ENCODE data around the gene ANK3. TPM values are rescaled to one million over a fixed set of nuclear protein-coding genes. Genes with fewer than 3 reads are reported as not detected.

Gene ANK3
- total and polyA plus RNA-seq, 2 experiments from 2014 or later = 0.14 to 0.54 TPM

DNA sequence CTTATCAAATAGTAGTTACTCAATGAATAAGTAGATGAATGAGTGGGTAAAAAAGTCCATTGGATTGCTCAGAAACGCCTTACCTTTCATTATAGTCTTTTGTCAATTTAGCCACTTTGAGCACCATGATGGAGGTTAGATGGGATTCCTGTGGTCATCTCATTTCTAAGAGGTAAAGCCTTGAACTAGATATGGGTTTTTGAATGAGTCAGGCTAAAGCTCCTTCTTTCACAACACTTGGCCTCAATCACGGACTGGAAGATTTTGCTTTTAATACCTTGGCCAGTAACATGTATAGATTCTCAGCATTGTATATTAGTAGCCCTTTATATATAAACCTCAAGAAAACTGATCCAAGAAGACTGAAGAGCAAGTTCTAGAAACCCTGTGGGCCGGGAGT, 383.6 kb downstream of the ANK3 start:
- Histone ChIP-seq H3K9me3 (ENCODE audit: low read depth) (no peaks in the 10 kb centered on the region), H2AFZ (no peak overlapping the region), H4K20me1 (ENCODE audit: insufficient read depth) (no peaks in the 10 kb centered on the region), H3K9ac (no peak overlapping the region), H3F3A (ENCODE audit: insufficient read depth) (no peaks in the 10 kb centered on the region), H3K4me2 (ENCODE audit: unreplicated experiment) (no peak overlapping the region), H3K36me3 (ENCODE audit: low read depth) (no peaks in the 10 kb centered on the region), H3K9me2 (ENCODE audit: insufficient read depth) (no peaks in the 10 kb centered on the region), H3K4me1 (ENCODE audit: insufficient read depth) (no peaks in the 10 kb centered on the region), H3K4me3 (no peak overlapping the region), H3K79me2 (ENCODE audit: insufficient read depth) (no peaks in the 10 kb centered on the region), H3K27me3 (replicated peaks; ENCODE audit: insufficient read depth) (no peaks in the 10 kb centered on the region), H3K27ac (no peak overlapping the region)
- WGBS, 2 experiments (ENCODE audit: low coverage in 1 of 2, low lambda C conversion rate in 2 of 2, missing lambda C conversion rate in 2 of 2) = 22 to 29% methylated on average over 3 of the region's 3 CpGs
- in situ Hi-C loops (cut with MboI) = no loop called here
- no peak for DNase-seq
- TF ChIP-seq EZH2phosphoT487 (IDR thresholded peaks at IDR 0.05; ENCODE audit: insufficient read depth, low read depth) (no peak), EZH2 (IDR thresholded peaks at IDR 0.05; ENCODE audit: insufficient read depth, poor library complexity, severe bottlenecking) (no peak)

GRCh38 chr10:60003651-60004523, 385.8 kb downstream of the ANK3 start:
- 14 to 21% methylated on average over 5 of the region's 5 CpGs for WGBS, 2 experiments (ENCODE audit: low coverage in 1 of 2, low lambda C conversion rate in 2 of 2, missing lambda C conversion rate in 2 of 2)
- Histone ChIP-seq H3K9me2 (ENCODE audit: insufficient read depth) (no peaks in the 10 kb centered on the region), H3K4me2 (ENCODE audit: unreplicated experiment) (no peak overlapping the region), H3K4me3 (no peak overlapping the region), H3K9me3 (ENCODE audit: low read depth) (no peaks in the 10 kb centered on the region), H2AFZ (no peak overlapping the region), H4K20me1 (ENCODE audit: insufficient read depth) (no peaks in the 10 kb centered on the region), H3K27ac (no peak overlapping the region), H3K79me2 (ENCODE audit: insufficient read depth) (no peaks in the 10 kb centered on the region), H3K36me3 (ENCODE audit: low read depth) (no peaks in the 10 kb centered on the region), H3F3A (ENCODE audit: insufficient read depth) (no peaks in the 10 kb centered on the region), H3K4me1 (ENCODE audit: insufficient read depth) (no peaks in the 10 kb centered on the region), H3K9ac (no peak overlapping the region), H3K27me3 (replicated peaks; ENCODE audit: insufficient read depth) (no peaks in the 10 kb centered on the region)
- in situ Hi-C loops (cut with MboI) = no loop called here
- TF ChIP-seq EZH2 (IDR thresholded peaks at IDR 0.05; ENCODE audit: insufficient read depth, poor library complexity, severe bottlenecking) = no peak
- TF ChIP-seq EZH2phosphoT487 (IDR thresholded peaks at IDR 0.05; ENCODE audit: insufficient read depth, low read depth) = no peak
- no peak for DNase-seq

GRCh38 chr10:60000747-60001146, 388.9 kb downstream of the ANK3 start:
- Histone ChIP-seq H2AFZ (no peak overlapping the region), H3K27ac (no peak overlapping the region), H3K9me2 (ENCODE audit: insufficient read depth) (no peaks in the 10 kb centered on the region), H3K79me2 (ENCODE audit: insufficient read depth) (no peaks in the 10 kb centered on the region), H4K20me1 (ENCODE audit: insufficient read depth) (no peaks in the 10 kb centered on the region), H3K9me3 (ENCODE audit: low read depth) (no peaks in the 10 kb centered on the region), H3K4me3 (no peak overlapping the region), H3K9ac (no peak overlapping the region), H3K4me1 (ENCODE audit: insufficient read depth) (no peaks in the 10 kb centered on the region), H3F3A (ENCODE audit: insufficient read depth) (no peaks in the 10 kb centered on the region), H3K36me3 (ENCODE audit: low read depth) (no peaks in the 10 kb centered on the region), H3K4me2 (ENCODE audit: unreplicated experiment) (no peak overlapping the region), H3K27me3 (replicated peaks; ENCODE audit: insufficient read depth) (no peaks in the 10 kb centered on the region)
- no peak for DNase-seq
- in situ Hi-C loops (cut with MboI) = no loop called here
- WGBS, 2 experiments (ENCODE audit: low coverage in 1 of 2, low lambda C conversion rate in 2 of 2, missing lambda C conversion rate in 2 of 2) = 62 to 71% methylated on average over 3 of the region's 3 CpGs
- no peak for TF ChIP-seq EZH2 (IDR thresholded peaks at IDR 0.05; ENCODE audit: insufficient read depth, poor library complexity, severe bottlenecking)
- no peak for TF ChIP-seq EZH2phosphoT487 (IDR thresholded peaks at IDR 0.05; ENCODE audit: insufficient read depth, low read depth)

DNA sequence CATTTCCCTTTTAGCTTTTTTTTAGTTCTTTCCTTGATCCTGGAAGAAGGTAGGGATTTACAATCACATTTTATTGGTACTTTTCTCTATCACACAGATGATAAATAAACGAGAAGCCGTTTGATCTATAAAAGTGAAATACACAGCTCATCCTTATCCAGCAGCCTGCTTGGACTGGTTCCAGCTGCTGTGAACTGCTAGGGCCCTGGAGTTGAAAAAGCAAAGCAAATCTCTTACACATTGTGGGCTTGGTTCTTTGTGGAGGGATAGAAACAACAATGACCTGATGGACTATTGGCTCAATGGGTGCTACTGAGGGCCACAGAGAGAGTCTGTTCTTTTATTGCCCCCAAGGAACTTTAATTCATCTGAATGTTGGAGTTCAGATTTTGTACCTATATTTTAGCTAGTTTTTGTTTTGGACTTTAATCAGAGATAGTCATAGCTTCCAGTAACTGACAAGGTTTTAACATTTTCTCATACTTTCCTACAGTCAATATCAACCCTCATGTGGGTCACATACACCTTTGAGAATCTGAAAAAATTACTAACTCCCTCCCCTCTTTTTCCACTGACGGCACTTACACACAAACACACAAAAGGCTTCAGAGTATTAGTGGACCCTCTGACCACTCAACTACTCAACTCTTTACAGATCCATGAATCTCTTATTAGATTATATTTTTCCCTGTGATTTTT, 391.7 kb downstream of the ANK3 start:
- Histone ChIP-seq H3K27me3 (replicated peaks; ENCODE audit: insufficient read depth) (no peaks in the 10 kb centered on the region), H3K79me2 (ENCODE audit: insufficient read depth) (no peaks in the 10 kb centered on the region), H3K36me3 (ENCODE audit: low read depth) (no peaks in the 10 kb centered on the region), H3K9me2 (ENCODE audit: insufficient read depth) (no peaks in the 10 kb centered on the region), H3K9ac (no peak overlapping the region), H3K4me3 (no peak overlapping the region), H3K4me2 (ENCODE audit: unreplicated experiment) (no peak overlapping the region), H3K9me3 (ENCODE audit: low read depth) (no peaks in the 10 kb centered on the region), H2AFZ (no peak overlapping the region), H3F3A (ENCODE audit: insufficient read depth) (no peaks in the 10 kb centered on the region), H3K4me1 (ENCODE audit: insufficient read depth) (no peaks in the 10 kb centered on the region), H4K20me1 (ENCODE audit: insufficient read depth) (no peaks in the 10 kb centered on the region), H3K27ac (no peak overlapping the region)
- in situ Hi-C loops (cut with MboI) = no loop called here
- no peak for TF ChIP-seq EZH2phosphoT487 (IDR thresholded peaks at IDR 0.05; ENCODE audit: insufficient read depth, low read depth)
- no peak for TF ChIP-seq EZH2 (IDR thresholded peaks at IDR 0.05; ENCODE audit: insufficient read depth, poor library complexity, severe bottlenecking)
- no peak for DNase-seq
- 52 to 57% methylated on average over 3 of the region's 3 CpGs for WGBS, 2 experiments (ENCODE audit: low coverage in 1 of 2, low lambda C conversion rate in 2 of 2, missing lambda C conversion rate in 2 of 2)
